ENCODE results near the gene ZBTB25. TPM values are rescaled to one million over a fixed set of nuclear protein-coding genes. Genes with fewer than 3 reads are reported as not detected.

Gene ZBTB25
- total RNA-seq, 1 donor from 2014 or later = 9.4 TPM

- Mint-ChIP-seq H3K4me3 (ENCODE audit: unreplicated experiment) (no peak overlapping the region), H3K4me1 (ENCODE audit: low read depth, unreplicated experiment) (no peaks in the 10 kb centered on the region), H3K36me3 (ENCODE audit: unreplicated experiment) (no peaks in the 10 kb centered on the region), H3K27ac (ENCODE audit: unreplicated experiment) (no peak overlapping the region), H3K9me3 (ENCODE audit: unreplicated experiment) (no peaks in the 10 kb centered on the region), H3K27me3 (ENCODE audit: unreplicated experiment) (no peaks in the 10 kb centered on the region)
- no peak for TF ChIP-seq CTCF (IDR thresholded peaks at IDR 0.05; ENCODE audit: partially characterized antibody, unreplicated experiment)
- no peak for DNase-seq
Observed at GRCh38 chr14:64495252-64495651, 8.4 kb downstream of the ZBTB25 start.

GRCh38 chr14:64493455-64493854, 10.2 kb downstream of the ZBTB25 start:
- Mint-ChIP-seq H3K27me3 (ENCODE audit: unreplicated experiment) (no peaks in the 10 kb centered on the region), H3K9me3 (ENCODE audit: unreplicated experiment) (no peaks in the 10 kb centered on the region), H3K4me3 (ENCODE audit: unreplicated experiment) (no peak overlapping the region), H3K36me3 (ENCODE audit: unreplicated experiment) (no peaks in the 10 kb centered on the region), H3K27ac (ENCODE audit: unreplicated experiment) (no peak overlapping the region), H3K4me1 (ENCODE audit: low read depth, unreplicated experiment) (no peaks in the 10 kb centered on the region)
- TF ChIP-seq CTCF (IDR thresholded peaks at IDR 0.05; ENCODE audit: partially characterized antibody, unreplicated experiment) = no peak
- DNase-seq = no peak

- DNase-seq = no peak
- Mint-ChIP-seq H3K9me3 (ENCODE audit: unreplicated experiment) (no peaks in the 10 kb centered on the region), H3K27me3 (ENCODE audit: unreplicated experiment) (no peaks in the 10 kb centered on the region), H3K4me1 (ENCODE audit: low read depth, unreplicated experiment) (no peaks in the 10 kb centered on the region), H3K27ac (ENCODE audit: unreplicated experiment) (no peak overlapping the region), H3K36me3 (ENCODE audit: unreplicated experiment) (no peaks in the 10 kb centered on the region), H3K4me3 (ENCODE audit: unreplicated experiment) (no peak overlapping the region)
- no peak for TF ChIP-seq CTCF (IDR thresholded peaks at IDR 0.05; ENCODE audit: partially characterized antibody, unreplicated experiment)
Observed at GRCh38 chr14:64491637-64492036, 12.0 kb downstream of the ZBTB25 start.

GRCh38 chr14:64488590-64489099, 15.0 kb downstream of the ZBTB25 start:
- no peak for TF ChIP-seq CTCF (IDR thresholded peaks at IDR 0.05; ENCODE audit: partially characterized antibody, unreplicated experiment)
- DNase-seq = no peak
- no peak overlapping the region for H3K4me3 Mint-ChIP-seq (ENCODE audit: unreplicated experiment)
- no peaks in the 10 kb centered on the region for H3K9me3 Mint-ChIP-seq (ENCODE audit: unreplicated experiment)
- H3K4me1 Mint-ChIP-seq (ENCODE audit: low read depth, unreplicated experiment) = no peaks in the 10 kb centered on the region
- H3K27ac Mint-ChIP-seq (ENCODE audit: unreplicated experiment) = no peak overlapping the region
- no peaks in the 10 kb centered on the region for H3K27me3 Mint-ChIP-seq (ENCODE audit: unreplicated experiment)
- no peaks in the 10 kb centered on the region for H3K36me3 Mint-ChIP-seq (ENCODE audit: unreplicated experiment)

GRCh38 chr14:64478634-64479250, 24.9 kb downstream of the ZBTB25 start:
- no peak overlapping the region for H3K4me3 Mint-ChIP-seq (ENCODE audit: unreplicated experiment)
- no peak overlapping the region for H3K27ac Mint-ChIP-seq (ENCODE audit: unreplicated experiment)
- H3K4me1 Mint-ChIP-seq (ENCODE audit: low read depth, unreplicated experiment) = no peaks in the 10 kb centered on the region
- H3K9me3 Mint-ChIP-seq (ENCODE audit: unreplicated experiment) = no peaks in the 10 kb centered on the region
- no peak for DNase-seq
- TF ChIP-seq CTCF (IDR thresholded peaks at IDR 0.05; ENCODE audit: partially characterized antibody, unreplicated experiment) = peak; percentile 58
- H3K36me3 Mint-ChIP-seq (ENCODE audit: unreplicated experiment) = no peaks in the 10 kb centered on the region
- H3K27me3 Mint-ChIP-seq (ENCODE audit: unreplicated experiment) = no peaks in the 10 kb centered on the region

Measured in glutamatergic neuron (in vitro differentiated cells).